ENCODE measurements around the gene SPRED2.

GRCh38 chr2:65450393-65450792 is 18.0 kb upstream of the SPRED2 start:
- TF ChIP-seq, protein P1, sequence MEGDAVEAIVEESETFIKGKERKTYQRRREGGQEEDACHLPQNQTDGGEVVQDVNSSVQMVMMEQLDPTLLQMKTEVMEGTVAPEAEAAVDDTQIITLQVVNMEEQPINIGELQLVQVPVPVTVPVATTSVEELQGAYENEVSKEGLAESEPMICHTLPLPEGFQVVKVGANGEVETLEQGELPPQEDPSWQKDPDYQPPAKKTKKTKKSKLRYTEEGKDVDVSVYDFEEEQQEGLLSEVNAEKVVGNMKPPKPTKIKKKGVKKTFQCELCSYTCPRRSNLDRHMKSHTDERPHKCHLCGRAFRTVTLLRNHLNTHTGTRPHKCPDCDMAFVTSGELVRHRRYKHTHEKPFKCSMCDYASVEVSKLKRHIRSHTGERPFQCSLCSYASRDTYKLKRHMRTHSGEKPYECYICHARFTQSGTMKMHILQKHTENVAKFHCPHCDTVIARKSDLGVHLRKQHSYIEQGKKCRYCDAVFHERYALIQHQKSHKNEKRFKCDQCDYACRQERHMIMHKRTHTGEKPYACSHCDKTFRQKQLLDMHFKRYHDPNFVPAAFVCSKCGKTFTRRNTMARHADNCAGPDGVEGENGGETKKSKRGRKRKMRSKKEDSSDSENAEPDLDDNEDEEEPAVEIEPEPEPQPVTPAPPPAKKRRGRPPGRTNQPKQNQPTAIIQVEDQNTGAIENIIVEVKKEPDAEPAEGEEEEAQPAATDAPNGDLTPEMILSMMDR (IDR thresholded peaks at IDR 0.05; ENCODE audit: low read depth, low read length) = no peak
- no peak for TF ChIP-seq EZH2phosphoT487 (IDR thresholded peaks at IDR 0.05; ENCODE audit: low read depth)
